ENCODE results near the gene RAPGEF1. TPM values are rescaled to one million over a fixed set of nuclear protein-coding genes. Genes with fewer than 3 reads are reported as not detected.

RAPGEF1 gene, protein sequence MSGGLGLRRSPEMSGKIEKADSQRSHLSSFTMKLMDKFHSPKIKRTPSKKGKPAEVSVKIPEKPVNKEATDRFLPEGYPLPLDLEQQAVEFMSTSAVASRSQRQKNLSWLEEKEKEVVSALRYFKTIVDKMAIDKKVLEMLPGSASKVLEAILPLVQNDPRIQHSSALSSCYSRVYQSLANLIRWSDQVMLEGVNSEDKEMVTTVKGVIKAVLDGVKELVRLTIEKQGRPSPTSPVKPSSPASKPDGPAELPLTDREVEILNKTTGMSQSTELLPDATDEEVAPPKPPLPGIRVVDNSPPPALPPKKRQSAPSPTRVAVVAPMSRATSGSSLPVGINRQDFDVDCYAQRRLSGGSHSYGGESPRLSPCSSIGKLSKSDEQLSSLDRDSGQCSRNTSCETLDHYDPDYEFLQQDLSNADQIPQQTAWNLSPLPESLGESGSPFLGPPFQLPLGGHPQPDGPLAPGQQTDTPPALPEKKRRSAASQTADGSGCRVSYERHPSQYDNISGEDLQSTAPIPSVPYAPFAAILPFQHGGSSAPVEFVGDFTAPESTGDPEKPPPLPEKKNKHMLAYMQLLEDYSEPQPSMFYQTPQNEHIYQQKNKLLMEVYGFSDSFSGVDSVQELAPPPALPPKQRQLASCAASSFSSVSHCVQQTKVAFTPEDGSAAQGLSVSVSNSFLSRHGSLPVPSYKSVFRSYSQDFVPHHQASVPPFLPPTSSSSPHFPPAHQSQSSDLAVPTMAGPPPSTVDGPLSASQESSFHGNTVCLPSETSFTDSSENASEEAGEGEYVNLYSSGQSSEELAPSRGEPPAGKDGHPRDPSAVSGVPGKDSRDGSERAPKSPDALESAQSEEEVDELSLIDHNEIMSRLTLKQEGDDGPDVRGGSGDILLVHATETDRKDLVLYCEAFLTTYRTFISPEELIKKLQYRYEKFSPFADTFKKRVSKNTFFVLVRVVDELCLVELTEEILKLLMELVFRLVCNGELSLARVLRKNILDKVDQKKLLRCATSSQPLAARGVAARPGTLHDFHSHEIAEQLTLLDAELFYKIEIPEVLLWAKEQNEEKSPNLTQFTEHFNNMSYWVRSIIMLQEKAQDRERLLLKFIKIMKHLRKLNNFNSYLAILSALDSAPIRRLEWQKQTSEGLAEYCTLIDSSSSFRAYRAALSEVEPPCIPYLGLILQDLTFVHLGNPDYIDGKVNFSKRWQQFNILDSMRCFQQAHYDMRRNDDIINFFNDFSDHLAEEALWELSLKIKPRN (N-terminal part only)
- 25.2 and 38.0 TPM in 2 replicates for total RNA-seq (2014; rRNA removed)
- Bru-seq, nascent RNA: percentile 63 among the genes with signal in this experiment
- BruChase-seq, experiment 1, labeled RNA remaining after a 6-hour chase: percentile 59 among the genes with signal in this experiment
- BruChase-seq, experiment 2, labeled RNA remaining after a 2-hour chase: percentile 58 among the genes with signal in this experiment
- long read RNA-seq, partial matches to known transcripts: 8 of 73 reads
- long read RNA-seq, other reads (novel, unspliced or antisense): 65 of 73 reads

DNA sequence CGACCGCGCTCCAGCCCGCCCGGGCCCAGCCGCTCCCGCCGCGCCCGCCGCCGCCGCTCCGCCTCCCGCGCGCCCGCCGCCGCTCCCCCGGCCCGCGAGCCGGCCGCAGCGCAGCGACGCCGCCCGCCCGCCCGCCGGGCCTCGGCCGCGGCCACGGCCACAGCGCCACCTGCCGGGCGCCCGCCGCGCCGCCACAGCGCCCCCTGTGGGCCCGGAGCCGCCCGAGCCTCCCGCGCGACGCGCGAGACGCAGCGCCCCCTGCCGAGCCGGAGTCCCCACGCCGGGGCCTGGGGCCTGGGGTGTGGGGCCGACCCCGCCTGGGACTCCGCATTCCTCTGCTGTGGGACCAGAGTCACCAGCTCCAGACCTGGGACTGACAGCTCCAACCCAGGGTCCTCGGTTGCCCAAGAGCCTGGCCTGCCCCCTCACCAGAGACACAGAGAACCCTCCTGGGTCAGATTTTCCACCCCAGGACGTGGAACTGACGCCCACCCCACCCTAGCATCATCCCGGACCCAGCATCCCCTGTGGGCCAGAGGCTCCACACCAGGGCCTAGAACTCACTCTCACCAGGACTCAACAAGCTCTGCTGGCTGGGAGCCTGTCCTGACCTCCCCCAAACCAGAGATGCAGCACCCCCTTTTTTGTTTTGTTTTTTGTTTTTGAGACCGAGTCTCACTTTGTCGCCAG is at the start of gene RAPGEF1:
TSS of gene RAPGEF1 (minus strand) at position 118 of the 690 bp plus-strand sequence. CDS start 246 bp downstream, outside the sequence.
- ChIA-PET CTCF (no interaction called here), POLR2A (ENCODE audit: unreplicated experiment) (no interaction called here)
- H2AFZ ChIP-seq (ENCODE audit: low read length): peak within 1 kb of the TSS; percentile 35; the same call in 1 of the 2 replicates
- H3K27me3 ChIP-seq (ENCODE audit: low read length): no peaks in the 10 kb centered on the region
- peaks cover under 1% of the 10 kb centered on the region for H3F3A ChIP-seq (ENCODE audit: low read length, unreplicated experiment)
- peak within 1 kb of the TSS; percentile 20; the same call in 1 of the 2 replicates for H3K27ac ChIP-seq (ENCODE audit: low read length)
- H3K36me3 ChIP-seq (ENCODE audit: low read depth, low read length): no peaks in the 10 kb centered on the region
- peak within 1 kb of the TSS; percentile 87 for H3K4me3 ChIP-seq (ENCODE audit: low read length)
- no TSS peak for BruUV-seq (replicated peaks)
- ATAC-seq: peak; percentile 60
- intact Hi-C loops (cut with micrococcal nuclease): loop anchor here (2.0 to 5.0 kb wide), 2 partner anchors 71 to 133 kb away; no protein-coding TSS in a partner anchor
- H3K9me2 ChIP-seq (replicated peaks; ENCODE audit: low read length): no peaks in the 10 kb centered on the region
- peak; percentile 43 for DNase-seq
- peaks cover 13% of the 10 kb centered on the region; the same call in 1 of the 2 replicates for H4K20me1 ChIP-seq (ENCODE audit: low read length)
- H3K79me2 ChIP-seq (ENCODE audit: low read length): peaks cover 40% of the 10 kb centered on the region
- H3K4me2 ChIP-seq (ENCODE audit: low read length): peak within 1 kb of the TSS; percentile 97
- peaks cover 24% of the 10 kb centered on the region for H3K4me1 ChIP-seq (ENCODE audit: insufficient read depth, low read length)
- TF ChIP-seq EZH2phosphoT487 (IDR thresholded peaks at IDR 0.05; ENCODE audit: borderline replicate concordance, low read length): no peak
- TF ChIP-seq, protein P1, sequence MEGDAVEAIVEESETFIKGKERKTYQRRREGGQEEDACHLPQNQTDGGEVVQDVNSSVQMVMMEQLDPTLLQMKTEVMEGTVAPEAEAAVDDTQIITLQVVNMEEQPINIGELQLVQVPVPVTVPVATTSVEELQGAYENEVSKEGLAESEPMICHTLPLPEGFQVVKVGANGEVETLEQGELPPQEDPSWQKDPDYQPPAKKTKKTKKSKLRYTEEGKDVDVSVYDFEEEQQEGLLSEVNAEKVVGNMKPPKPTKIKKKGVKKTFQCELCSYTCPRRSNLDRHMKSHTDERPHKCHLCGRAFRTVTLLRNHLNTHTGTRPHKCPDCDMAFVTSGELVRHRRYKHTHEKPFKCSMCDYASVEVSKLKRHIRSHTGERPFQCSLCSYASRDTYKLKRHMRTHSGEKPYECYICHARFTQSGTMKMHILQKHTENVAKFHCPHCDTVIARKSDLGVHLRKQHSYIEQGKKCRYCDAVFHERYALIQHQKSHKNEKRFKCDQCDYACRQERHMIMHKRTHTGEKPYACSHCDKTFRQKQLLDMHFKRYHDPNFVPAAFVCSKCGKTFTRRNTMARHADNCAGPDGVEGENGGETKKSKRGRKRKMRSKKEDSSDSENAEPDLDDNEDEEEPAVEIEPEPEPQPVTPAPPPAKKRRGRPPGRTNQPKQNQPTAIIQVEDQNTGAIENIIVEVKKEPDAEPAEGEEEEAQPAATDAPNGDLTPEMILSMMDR (conservative IDR thresholded peaks at IDR 0.05; ENCODE audit: low read depth, low read length): peak; percentile 67
- no peaks in the 10 kb centered on the region for H3K9me3 ChIP-seq (ENCODE audit: low read length)
- peak within 1 kb of the TSS; percentile 68 for H3K9ac ChIP-seq (ENCODE audit: low read length)

DNA sequence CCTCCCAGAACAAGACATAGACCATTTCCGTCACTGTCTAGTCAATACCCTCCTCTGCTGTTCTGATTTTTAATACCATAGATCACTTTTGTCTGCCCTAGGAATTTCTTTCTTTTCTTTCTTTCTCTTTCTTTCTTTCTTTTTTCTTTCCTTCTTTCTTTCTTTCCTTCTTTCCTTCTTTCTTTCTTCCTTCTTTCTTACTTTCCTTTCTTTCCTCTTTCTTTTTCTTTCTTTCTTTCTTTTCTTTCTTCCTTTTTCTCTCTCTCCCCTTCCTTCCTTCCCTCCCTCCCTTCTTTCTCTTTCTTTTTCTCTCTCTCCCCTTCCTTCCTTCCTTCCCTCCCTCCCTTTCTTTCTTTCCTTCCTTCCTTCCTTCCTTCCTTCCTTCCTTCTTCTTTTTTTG is 49.0 kb upstream of the RAPGEF1 start:
- POLR2A ChIA-PET (ENCODE audit: unreplicated experiment): no interaction called here
- Histone ChIP-seq H3K4me2 (ENCODE audit: low read length) (no peak overlapping the region), H3K79me2 (ENCODE audit: low read length) (no peaks in the 10 kb centered on the region), H3K9me3 (ENCODE audit: low read length) (no peaks in the 10 kb centered on the region), H3K4me3 (ENCODE audit: low read length) (no peak overlapping the region), H3K9me2 (replicated peaks; ENCODE audit: low read length) (no peaks in the 10 kb centered on the region), H3K4me1 (ENCODE audit: insufficient read depth, low read length) (no peaks in the 10 kb centered on the region), H3K27ac (ENCODE audit: low read length) (no peak overlapping the region), H2AFZ (ENCODE audit: low read length) (no peak overlapping the region), H3K27me3 (ENCODE audit: low read length) (peaks cover 23% of the 10 kb centered on the region), H4K20me1 (ENCODE audit: low read length) (no peaks in the 10 kb centered on the region), H3K9ac (ENCODE audit: low read length) (no peak overlapping the region), H3K36me3 (ENCODE audit: low read depth, low read length) (no peaks in the 10 kb centered on the region), H3F3A (ENCODE audit: low read length, unreplicated experiment) (no peaks in the 10 kb centered on the region)
- BruUV-seq (replicated peaks): no TSS peak
- intact Hi-C loops (cut with micrococcal nuclease): no loop called here
- DNase-seq (no peak), ATAC-seq (no peak)
- CTCF ChIA-PET: no interaction called here
- TF ChIP-seq EZH2 (IDR thresholded peaks at IDR 0.05; ENCODE audit: low read length, unreplicated experiment) (no peak), EZH2phosphoT487 (IDR thresholded peaks at IDR 0.05; ENCODE audit: borderline replicate concordance, low read length) (no peak)
- TF ChIP-seq, protein P1 (conservative IDR thresholded peaks at IDR 0.05; ENCODE audit: low read depth, low read length): no peak

All from PC-3 (cell line).